ENCODE results near the gene CYP4B1.

DNA sequence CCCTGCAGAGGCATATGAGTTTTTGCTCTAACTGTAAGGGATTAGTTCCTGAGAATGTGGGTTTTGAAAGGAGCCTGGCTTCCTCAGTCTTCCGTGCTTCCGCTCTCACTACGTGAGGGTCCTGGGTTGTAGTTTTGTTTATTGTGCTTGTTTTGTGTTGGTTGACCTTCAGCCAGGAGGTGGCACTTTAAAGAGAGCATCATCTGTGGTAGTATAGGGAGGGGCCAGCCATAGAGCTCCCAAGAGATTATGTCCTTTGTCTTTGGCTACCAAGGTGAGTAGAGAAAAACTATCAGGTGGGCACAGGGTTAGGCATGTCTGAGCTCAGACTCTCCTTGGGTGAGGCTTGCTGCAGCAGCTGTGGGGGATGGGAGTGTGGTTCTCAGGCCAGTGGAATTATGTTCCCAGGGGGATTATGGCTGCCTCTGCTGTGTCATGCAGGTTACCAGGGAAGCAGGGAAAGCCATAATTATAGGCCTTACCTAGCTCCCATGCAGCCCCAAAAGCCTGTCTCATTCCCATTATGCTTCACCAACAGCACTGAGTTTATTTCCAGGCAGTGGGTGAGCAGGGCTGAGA, 23.5 kb downstream of the CYP4B1 start:
- TF ChIP-seq, protein P1, sequence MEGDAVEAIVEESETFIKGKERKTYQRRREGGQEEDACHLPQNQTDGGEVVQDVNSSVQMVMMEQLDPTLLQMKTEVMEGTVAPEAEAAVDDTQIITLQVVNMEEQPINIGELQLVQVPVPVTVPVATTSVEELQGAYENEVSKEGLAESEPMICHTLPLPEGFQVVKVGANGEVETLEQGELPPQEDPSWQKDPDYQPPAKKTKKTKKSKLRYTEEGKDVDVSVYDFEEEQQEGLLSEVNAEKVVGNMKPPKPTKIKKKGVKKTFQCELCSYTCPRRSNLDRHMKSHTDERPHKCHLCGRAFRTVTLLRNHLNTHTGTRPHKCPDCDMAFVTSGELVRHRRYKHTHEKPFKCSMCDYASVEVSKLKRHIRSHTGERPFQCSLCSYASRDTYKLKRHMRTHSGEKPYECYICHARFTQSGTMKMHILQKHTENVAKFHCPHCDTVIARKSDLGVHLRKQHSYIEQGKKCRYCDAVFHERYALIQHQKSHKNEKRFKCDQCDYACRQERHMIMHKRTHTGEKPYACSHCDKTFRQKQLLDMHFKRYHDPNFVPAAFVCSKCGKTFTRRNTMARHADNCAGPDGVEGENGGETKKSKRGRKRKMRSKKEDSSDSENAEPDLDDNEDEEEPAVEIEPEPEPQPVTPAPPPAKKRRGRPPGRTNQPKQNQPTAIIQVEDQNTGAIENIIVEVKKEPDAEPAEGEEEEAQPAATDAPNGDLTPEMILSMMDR (IDR thresholded peaks at IDR 0.05), result no peak
- TF ChIP-seq POLR2A (IDR thresholded peaks at IDR 0.05), result no peak

Data from esophagus squamous epithelium (tissue), 4 donors.